Smooth muscle cell of bladder (primary cell): ENCODE results near the gene ZBTB8OS. TPM values are rescaled to one million over a fixed set of nuclear protein-coding genes. Genes with fewer than 3 reads are reported as not detected.

Experiments
- total RNA-seq: library from RNA; depleted of rRNA; stranded (reverse); fragments of >200 nt; gene quantifications from 2 replicates; pipeline ENCODE4 v1.2.3, GENCODE V29; 2014

Gene ZBTB8OS
- total RNA-seq, result 42.6 and 46.5 TPM in 2 replicates

GRCh38 chr1:32650248-32650751 lies at the start of gene ZBTB8OS:
Gene ZBTB8OS (minus strand): TSS chr1:32650550. CDS start chr1:32650529, 21 bp downstream.

GRCh38 chr1:32650752-32651460 lies 556 bp upstream of the ZBTB8OS start, which contains the start of gene RBBP4:
Gene RBBP4 (plus strand): TSS chr1:32651208. CDS start chr1:32651307, 99 bp downstream.

Other genes with a start within 250 kb of the ZBTB8OS start
- under 0.01 TPM in 1 of 2 replicates, not detected in the other for gene ZBTB8B, start 185.5 kb downstream of the ZBTB8OS start, total RNA-seq
- gene ZBTB8A, start 111.1 kb downstream of the ZBTB8OS start, total RNA-seq, result 5.3 and 6.5 TPM in 2 replicates
- 67.0 and 74.5 TPM in 2 replicates for gene RBBP4, start 658 bp upstream of the ZBTB8OS start, total RNA-seq
- 50.1 and 70.8 TPM in 2 replicates for gene SYNC, start 52.2 kb upstream of the ZBTB8OS start, total RNA-seq
- gene YARS1, start 166.8 kb upstream of the ZBTB8OS start, total RNA-seq, result 144 and 160 TPM in 2 replicates
- gene S100PBP, start 167.1 kb upstream of the ZBTB8OS start, total RNA-seq, result 26.6 and 36.5 TPM in 2 replicates
- 1.8 and 4.0 TPM in 2 replicates for gene FNDC5, start 220.4 kb upstream of the ZBTB8OS start, total RNA-seq
- gene HPCA, start 235.9 kb upstream of the ZBTB8OS start, total RNA-seq, result under 0.01 and 0.18 TPM in 2 replicates